ENCODE data around the gene FBRSL1. TPM values are rescaled to one million over a fixed set of nuclear protein-coding genes. Genes with fewer than 3 reads are reported as not detected.

The FBRSL1 gene
- total RNA-seq, 1 donor from 2014 or later = 108 TPM

DNA sequence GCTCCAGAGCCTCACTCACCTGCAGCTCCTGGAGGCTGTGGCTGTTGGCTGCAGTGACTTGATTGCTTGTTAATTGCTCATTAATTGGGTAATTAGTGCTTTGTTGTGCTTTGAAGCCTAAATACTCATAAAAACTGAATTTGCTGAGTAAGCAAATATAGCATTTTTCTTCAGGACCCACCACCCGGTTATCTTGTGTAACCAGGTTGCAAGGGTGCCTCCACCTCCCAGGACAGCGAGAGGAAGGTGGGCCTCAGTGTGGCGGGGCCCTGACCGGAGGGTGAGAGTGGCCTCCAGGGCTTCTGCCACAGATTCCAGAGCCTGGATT lies 48.7 kb downstream of the FBRSL1 start:
- H3K4me1 Mint-ChIP-seq (ENCODE audit: unreplicated experiment) = peaks cover 5% of the 10 kb centered on the region
- DNase-seq (ENCODE audit: extremely low spot score, unreplicated experiment) = no peak
- H3K4me3 Mint-ChIP-seq = no peak overlapping the region
- peaks cover 4% of the 10 kb centered on the region for H3K9me3 Mint-ChIP-seq
- peaks cover 13% of the 10 kb centered on the region for H3K36me3 Mint-ChIP-seq
- no peaks in the 10 kb centered on the region for H3K27me3 Mint-ChIP-seq
- H3K27ac Mint-ChIP-seq = no peak overlapping the region
- TF ChIP-seq, protein P1, sequence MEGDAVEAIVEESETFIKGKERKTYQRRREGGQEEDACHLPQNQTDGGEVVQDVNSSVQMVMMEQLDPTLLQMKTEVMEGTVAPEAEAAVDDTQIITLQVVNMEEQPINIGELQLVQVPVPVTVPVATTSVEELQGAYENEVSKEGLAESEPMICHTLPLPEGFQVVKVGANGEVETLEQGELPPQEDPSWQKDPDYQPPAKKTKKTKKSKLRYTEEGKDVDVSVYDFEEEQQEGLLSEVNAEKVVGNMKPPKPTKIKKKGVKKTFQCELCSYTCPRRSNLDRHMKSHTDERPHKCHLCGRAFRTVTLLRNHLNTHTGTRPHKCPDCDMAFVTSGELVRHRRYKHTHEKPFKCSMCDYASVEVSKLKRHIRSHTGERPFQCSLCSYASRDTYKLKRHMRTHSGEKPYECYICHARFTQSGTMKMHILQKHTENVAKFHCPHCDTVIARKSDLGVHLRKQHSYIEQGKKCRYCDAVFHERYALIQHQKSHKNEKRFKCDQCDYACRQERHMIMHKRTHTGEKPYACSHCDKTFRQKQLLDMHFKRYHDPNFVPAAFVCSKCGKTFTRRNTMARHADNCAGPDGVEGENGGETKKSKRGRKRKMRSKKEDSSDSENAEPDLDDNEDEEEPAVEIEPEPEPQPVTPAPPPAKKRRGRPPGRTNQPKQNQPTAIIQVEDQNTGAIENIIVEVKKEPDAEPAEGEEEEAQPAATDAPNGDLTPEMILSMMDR (conservative IDR thresholded peaks at IDR 0.05) = no peak

DNA sequence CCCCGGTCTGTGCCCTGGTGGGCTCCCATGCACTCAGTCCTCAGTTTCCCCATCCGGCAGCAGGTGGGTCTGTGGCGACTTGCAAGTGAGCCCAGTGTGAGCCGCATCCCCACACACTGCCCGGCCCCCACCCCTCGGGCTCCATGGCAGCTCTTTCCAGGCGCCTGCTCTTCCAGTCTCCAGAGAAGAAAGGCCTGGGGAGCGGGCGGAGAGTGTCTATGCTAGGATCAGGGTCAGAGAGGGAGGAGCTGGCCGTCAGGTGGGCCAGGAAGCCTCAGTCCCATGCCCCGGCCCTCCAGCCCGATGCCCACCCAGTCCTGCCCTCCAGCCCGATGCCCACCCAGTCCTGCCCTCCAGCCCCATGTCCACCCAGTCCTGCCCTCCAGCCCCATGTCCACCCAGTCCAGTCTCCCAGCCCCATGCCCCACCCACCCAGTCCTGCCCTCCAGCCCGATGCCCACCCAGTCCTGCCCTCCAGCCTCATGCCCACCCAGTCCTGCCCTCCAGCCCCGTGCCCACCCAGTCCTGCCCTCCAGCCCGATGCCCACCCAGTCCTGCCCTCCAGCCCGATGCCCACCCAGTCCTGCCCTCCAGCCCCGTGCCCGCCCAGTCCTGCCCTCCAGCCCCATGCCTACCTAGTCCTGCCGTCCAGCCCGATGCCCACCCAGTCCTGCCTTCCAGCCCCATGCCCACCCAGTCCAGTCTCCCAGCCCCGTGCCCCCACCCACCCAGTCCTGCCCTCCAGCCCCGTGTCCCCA lies 49.2 kb downstream of the FBRSL1 start:
- Mint-ChIP-seq H3K36me3 (peaks cover 13% of the 10 kb centered on the region), H3K9me3 (peaks cover 4% of the 10 kb centered on the region), H3K27ac (no peak overlapping the region), H3K4me3 (no peak overlapping the region), H3K4me1 (ENCODE audit: unreplicated experiment) (peaks cover 6% of the 10 kb centered on the region), H3K27me3 (peaks cover under 1% of the 10 kb centered on the region)
- DNase-seq (ENCODE audit: extremely low spot score, unreplicated experiment) = no peak
- TF ChIP-seq, protein P1 (conservative IDR thresholded peaks at IDR 0.05) = no peak

DNA sequence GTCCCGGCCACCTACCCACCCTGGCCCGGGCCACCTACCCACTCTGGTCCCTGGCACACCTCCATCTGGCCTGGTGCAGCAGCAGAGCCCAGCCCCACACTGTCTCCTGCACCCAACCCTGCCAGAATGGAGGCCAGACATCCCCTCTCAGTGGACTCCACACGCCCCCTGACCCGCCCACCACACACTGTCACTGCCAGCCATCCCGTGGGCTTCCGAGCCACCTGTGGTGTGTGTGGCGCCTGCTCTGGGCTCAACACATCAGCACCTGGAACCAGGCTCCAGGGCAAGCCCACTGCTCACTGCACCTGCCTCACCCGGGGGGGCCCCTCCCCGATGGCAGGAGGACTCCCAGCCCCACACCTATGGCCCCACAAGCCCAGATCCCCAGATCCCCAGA lies 50.5 kb downstream of the FBRSL1 start:
- H3K4me3 Mint-ChIP-seq = no peak overlapping the region
- H3K36me3 Mint-ChIP-seq = peaks cover 14% of the 10 kb centered on the region
- H3K9me3 Mint-ChIP-seq = peaks cover 4% of the 10 kb centered on the region
- DNase-seq (ENCODE audit: extremely low spot score, unreplicated experiment) = no peak
- peaks cover 9% of the 10 kb centered on the region for H3K4me1 Mint-ChIP-seq (ENCODE audit: unreplicated experiment)
- H3K27ac Mint-ChIP-seq = no peak overlapping the region
- H3K27me3 Mint-ChIP-seq = peaks cover 9% of the 10 kb centered on the region
- TF ChIP-seq, protein P1 (conservative IDR thresholded peaks at IDR 0.05) = no peak

DNA sequence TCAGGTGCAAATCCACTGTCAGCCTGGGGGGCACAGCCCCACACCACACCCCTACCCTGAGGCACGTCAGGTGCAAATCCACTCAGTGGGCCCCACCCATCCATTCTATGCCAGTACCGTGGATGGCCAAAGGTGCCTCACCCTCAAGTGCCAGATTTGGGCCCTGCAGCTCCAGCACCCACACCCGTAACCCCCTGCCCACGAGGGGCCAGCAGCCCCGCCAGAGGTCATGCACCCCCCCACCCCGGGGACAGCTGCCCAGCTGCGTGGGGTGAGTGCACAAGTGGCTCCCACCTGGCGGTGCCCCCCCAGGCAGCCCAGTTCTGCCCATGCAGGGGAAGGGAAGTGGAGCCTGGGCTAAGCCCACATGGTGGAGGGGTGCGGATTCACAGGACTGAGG lies 51.2 kb downstream of the FBRSL1 start:
- peaks cover 9% of the 10 kb centered on the region for H3K27me3 Mint-ChIP-seq
- H3K4me1 Mint-ChIP-seq (ENCODE audit: unreplicated experiment) = peaks cover 9% of the 10 kb centered on the region
- H3K27ac Mint-ChIP-seq = no peak overlapping the region
- TF ChIP-seq, protein P1 (conservative IDR thresholded peaks at IDR 0.05) = no peak
- peaks cover 9% of the 10 kb centered on the region for H3K36me3 Mint-ChIP-seq
- no peak for DNase-seq (ENCODE audit: extremely low spot score, unreplicated experiment)
- H3K9me3 Mint-ChIP-seq = no peaks in the 10 kb centered on the region
- H3K4me3 Mint-ChIP-seq = no peak overlapping the region

DNA sequence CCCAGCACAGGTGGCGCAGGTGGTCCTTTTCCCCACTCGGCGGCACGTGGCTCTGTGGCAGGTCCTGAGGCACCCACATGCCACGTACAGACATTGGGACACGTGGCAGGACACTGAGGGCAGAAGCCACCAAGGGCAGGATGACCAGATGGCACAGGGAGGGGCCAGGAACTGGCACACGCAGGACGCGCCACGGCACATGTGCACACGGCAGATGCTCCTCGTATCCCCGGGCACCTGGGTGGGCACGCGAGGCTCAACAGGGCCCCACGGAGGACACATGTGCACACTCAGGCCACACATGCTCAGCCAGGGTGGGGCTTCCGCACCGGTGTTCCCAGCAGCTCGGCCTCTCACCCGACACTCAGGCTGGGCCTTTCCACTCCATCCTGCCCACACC lies 52.0 kb downstream of the FBRSL1 start:
- no peak for DNase-seq (ENCODE audit: extremely low spot score, unreplicated experiment)
- Mint-ChIP-seq H3K9me3 (no peaks in the 10 kb centered on the region), H3K4me3 (no peak overlapping the region), H3K4me1 (ENCODE audit: unreplicated experiment) (peaks cover 9% of the 10 kb centered on the region), H3K36me3 (peaks cover 6% of the 10 kb centered on the region), H3K27me3 (peaks cover 9% of the 10 kb centered on the region), H3K27ac (no peak overlapping the region)
- TF ChIP-seq, protein P1 (conservative IDR thresholded peaks at IDR 0.05) = no peak
